GM21619 (cell line): ENCODE results near the gene RABEP2.
"Not testable (repeated sequence)": the region's sequence is repeated elsewhere in the genome, so short reads cannot be mapped to it uniquely, and the experiment has no call there.

Experiments used
- ATAC-seq: cut with Tn5 transposase; IDR thresholded peaks from one replicate; pipeline ENCODE4 v1.9.1; 2021; ENCODE audit not compliant: unreplicated experiment

Gene RABEP2

DNA sequence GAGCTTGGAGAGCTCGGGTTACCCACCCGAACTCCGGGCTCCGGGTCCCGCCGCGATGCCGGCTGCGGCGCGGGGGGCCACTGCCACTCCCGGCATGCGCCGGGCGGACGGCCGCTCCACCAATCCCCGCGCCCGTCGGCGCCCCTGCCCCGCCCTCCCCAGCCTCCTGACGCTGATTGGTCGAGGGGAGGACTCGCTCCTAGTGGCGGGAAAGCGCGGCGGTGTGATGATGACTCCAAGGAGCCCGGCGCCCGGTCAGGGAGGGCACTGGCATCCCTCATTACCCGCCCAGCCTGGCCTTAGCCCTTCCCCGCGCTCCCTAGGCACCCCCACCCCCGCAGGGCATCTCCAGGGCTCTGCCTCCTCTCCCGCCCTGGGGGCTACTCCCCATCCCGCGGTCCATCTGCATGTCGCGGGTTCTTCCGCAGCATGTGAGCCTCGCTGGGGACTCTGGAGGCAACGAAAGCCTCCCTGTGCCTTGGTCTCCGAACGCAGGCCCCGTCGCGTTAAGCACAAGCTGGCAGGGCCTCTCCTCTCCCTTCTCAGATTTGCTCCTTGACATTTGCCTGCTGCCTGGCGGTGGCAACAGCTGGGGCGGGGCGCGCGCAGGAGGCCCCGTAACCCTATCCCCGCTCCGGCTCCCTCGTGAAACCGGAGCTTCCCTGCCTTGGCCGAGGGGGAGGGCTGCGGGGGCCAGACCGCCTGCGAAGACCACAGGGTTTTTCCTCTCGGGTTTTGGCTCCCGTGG is 45.0 kb downstream of the RABEP2 start:
- ATAC-seq, result peak; percentile 89

DNA sequence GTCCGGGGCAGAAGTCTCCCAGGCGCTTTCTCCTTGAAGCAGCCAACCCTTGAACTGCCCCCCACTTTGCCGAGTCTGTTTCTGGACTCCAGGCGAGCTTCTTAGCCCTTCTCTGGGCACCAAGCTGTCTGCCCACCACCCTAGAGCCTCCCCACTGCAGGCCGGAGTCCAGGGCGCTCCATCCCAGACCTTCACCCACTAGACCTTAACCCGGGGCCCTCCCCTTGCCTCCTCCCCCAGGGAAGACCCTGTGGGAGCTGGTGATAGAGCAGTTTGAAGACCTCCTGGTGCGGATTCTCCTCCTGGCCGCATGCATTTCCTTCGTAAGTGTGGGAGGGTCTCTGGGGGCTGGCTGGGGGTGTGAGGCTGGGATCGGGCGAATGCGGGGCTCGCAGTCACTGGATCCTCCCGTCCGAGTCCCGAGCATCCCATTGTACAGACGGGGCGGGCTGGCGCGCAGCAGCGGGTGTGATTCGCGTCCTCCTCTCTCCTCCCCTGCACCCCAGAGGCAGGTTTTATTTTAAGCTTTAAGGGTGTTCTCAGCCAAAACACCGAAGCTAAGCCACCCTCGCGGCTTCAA is 45.7 kb downstream of the RABEP2 start:
- ATAC-seq, result no peak

DNA sequence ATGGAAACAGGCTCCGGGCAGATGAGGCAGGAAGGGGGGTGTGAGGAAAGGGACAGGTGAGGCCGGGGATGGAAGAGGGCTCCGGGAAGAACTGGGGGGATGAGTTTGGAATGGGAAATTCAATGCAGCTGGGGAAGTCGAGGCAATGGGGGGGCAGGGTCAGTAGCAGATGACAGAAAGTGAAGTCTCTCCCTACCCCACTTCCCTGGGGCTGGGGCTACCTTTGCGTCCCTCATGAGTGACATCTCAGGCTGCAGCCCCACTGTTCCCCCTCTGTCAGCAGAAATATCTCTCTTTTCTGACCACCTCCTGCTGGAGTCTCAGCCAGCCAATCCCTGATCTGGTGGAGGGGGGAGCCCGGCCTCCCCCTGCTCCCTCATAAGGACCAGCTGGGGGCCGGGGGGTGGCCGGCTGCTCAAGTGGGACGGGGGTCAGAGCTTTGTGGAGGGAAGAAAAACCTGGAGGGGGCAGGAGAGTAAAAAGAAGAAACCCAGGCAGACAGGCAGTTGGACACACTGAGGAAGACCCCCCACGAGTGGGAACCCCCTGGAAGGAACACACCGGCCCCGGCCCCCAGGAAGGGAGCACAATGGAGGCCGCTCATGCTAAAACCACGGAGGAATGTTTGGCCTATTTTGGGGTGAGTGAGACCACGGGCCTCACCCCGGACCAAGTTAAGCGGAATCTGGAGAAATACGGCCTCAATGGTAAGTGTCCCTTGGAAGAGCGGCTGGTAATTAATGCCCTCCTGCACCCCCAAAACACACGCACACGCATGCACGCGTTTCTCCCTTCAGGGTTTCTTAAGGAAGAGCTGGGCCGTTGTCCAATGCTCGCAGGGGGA is 46.7 kb downstream of the RABEP2 start, which contains the start of gene ATP2A1:
Gene ATP2A1 (plus strand): TSS at position 406 of the 844 bp plus-strand sequence. CDS start 184 bp downstream, at position 590.
- no peak for ATAC-seq

DNA sequence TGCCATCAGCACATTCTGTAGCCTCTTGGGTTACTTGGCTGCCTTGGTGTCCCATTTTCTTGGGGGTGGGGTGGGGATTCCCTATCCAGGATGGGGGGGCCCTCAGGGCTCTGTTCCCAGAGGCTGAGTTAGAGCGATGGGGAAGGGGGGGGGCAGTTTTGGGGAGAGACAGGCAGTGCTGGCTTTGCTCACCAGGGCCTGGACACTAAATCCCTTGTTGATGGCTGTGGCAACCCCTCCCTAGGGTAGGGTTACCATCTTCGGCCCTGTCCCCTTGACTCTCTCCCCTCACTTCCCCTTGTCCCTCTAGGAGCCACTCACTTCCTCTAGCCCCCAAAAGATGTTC is 47.4 kb downstream of the RABEP2 start:
- ATAC-seq, result no peak

DNA sequence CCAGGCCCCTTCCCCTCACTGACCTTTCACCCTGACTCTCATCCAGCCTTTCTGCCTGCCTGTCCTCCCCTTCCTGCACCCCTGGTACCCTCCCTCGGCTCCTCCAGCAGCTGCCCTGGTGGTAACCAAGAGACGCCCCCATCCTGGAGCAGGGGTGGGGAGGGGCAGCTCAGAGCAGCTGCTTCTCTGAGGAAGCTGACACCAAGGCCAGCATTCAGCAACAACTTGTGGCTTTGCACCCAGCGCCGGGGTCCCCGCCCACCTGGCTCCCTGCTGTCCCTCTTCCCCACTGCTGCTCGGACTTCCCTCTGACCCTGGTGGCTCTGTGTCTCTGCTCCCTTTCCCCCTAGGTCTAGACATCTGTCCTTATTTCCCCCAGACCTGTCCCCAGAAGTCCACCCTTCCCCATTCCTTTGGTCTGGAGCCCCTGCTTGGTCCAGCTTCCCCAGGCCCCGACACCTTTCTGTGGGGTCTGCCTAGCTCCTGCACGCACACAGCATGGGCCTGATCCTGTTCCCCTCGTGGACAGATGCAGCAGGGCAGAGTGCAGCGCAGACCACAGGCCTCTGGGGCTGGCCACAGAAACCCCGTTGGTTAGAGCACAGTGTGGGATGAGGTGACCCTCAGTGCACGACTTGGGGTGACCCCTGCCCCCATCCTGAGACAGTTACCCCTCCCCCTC is 47.9 kb downstream of the RABEP2 start:
- no peak for ATAC-seq

DNA sequence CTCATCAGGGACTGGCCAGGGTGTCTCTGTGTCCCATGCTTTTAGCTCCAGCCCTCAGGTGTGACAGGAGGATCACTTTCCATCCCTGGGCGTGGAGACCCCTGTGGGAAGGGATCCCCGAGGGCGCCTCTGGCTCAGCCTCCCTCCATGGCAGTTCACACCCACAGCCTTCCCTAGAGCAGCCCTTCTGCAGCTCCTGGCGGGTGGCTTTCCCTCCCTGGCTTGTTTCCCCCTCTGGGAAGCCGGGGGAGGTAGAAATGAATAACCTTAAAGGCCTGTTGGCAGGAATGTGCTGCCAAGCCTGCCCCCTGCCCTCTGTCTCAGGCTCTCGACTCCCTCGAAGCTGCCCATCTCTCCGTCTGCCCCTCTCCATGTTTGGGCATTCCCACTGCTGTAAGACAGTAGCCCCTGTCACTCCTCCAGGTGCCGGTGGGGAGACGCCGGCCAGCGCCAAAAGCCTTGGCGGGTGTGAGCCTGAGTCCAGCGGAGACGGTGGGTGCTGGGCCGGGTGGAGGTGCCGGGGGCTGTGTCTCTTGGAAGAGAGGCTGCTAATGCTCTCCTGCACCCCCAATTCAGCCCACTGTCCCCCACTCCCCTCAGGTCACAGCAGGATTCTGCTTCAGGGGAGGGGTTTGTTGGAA is 48.9 kb downstream of the RABEP2 start:
- ATAC-seq, result no peak

DNA sequence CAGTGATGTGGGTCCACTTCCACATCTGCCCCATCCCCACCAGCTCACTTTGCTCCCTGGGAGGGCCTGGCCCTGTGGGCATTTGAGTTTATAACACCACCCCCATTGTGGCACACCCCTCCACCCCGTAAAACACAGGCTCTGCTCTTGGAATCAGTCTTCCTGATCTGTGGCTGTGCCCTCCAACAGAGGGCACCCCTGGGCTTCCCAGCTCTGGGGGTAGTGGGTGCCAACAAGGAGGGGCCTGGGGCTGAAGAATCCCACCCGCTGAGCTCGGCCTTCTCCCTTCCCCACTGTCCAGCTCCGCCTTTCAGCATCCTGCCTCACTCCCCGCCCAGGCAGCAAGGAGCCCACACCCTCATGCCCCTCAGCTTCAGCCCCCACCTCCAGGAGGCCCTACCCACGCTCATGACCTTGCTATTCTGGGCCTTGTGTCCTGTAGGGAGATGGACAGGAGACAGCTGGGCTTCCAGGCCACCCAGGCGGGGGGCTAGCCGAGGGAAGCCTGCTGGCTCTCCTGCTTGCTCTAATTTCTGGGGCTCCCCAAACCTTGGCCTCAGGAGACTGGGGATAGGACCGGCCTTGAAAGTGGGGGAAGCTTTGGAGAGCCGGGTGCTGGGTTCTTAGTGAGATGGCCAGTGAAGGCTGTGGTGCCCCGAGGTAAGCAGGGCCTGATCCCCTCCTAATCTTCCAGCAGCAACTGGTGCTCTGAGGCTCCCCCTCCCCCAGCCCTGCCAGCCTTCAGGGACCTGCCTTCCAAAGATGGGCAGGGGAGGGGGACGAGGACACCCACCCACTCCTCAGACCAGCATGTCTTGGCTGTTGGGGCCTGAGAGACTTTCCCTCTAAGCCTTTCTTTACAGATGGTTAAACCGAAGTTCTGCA is 49.7 kb downstream of the RABEP2 start:
- ATAC-seq, result no peak

DNA sequence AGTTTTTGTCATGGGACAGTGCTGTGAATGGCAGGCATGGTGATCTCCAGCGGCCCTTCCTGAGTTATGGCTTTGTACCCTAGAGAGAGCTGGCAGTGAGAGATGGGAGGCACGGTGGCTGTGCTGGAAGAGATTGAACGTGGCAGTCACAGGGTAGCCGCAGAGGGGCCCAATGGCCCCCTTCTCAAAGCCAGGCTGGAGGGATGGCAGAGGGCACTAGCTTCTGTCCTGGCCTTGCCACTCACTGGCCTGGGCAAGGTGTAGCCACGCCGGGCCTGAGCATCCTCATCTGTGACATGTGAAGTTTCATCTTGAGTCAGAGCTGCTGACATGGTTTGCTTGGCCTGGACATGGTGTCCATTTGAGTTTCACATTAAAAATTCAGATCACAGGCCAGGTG is 50.6 kb downstream of the RABEP2 start:
- no peak for ATAC-seq

DNA sequence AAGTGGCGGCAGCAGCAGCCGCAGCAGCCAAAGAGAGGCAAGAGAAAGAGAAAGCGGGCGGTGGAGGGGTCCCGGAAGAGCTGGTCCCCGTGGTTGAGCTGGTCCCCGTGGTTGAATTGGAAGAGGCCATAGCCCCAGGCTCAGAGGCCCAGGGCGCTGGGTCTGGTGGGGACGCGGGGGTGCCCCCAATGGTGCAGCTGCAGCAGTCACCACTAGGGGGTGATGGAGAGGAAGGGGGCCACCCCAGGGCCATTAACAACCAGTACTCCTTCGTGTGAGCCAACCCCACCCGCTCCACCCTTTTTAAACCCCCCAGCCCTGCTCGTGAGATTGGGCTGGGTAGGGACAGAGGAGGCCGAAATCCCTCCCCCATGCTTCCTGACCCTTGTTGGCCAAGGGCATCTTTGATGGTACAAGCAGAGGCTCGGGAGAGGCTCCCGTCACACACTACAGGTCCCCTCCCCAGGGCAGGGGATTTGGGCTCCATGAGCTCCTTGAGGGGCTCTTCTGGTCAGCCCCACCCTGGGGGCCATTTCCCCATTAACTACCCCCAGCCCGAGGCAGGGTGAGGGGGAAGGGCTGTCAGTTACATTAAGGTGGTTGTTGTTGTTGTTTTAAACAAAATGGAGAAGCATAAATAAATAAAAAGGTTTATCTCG is 51.4 kb downstream of the RABEP2 start:
- ATAC-seq, result no peak

DNA sequence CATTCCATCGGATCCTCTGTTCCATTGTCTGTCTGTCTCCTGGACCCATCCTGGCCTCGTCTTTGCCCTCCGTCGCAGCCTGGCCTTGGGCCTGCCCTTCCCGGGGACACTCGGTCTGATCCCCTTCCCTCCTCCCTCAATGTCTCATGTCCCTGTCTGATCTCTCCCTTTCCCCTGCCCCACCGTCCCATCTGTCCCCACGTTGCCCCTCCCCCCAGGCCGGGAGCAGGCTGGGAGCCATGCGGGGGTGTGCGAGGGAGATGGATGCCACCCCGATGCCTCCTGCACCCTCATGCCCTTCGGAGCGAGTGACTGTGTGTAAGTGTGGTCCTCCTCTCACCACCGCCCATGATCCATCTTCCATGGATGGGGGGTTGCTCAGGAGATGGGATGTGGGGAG is 52.1 kb downstream of the RABEP2 start:
- no peak for ATAC-seq

DNA sequence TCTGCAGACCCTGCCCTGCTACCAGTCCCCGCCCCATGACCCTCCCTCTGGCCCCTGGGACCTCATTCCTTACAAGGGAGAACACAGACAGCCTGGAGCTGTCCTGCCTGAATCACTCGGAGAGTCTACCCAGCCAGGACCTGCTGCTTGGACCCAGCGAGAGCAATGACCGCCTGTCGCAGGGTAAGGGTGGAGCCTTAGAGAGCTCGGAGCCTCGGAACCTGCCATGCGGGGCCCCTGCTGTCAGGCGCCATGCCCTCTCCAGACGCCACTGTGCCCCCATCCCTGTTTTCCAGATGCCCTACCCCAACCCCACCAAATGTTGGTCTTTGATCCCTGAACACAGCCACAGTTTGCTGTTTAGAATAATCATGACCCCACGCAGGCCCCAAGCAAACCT is 55.8 kb downstream of the RABEP2 start:
- ATAC-seq, result no peak

DNA sequence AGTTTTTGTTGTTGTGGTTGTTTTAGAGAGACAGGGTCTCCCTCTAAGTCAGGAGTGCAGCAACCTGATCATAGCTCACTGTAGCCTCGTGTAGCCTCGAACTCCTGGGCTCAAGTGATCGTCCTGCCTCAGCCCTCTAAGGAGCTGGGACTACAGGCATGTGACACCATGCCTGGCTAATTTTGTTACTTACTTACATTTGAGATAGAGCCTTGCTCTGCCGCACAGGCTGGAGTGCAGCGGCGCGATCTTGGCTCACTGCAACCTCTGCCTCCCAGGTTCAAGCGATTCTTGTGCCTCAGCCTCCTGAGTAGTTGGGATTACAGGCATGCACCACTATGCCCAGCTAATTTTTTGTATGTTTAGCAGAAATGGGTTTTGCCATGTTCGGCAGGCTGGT is 57.4 kb downstream of the RABEP2 start:
- not testable (repeated sequence) for ATAC-seq

DNA sequence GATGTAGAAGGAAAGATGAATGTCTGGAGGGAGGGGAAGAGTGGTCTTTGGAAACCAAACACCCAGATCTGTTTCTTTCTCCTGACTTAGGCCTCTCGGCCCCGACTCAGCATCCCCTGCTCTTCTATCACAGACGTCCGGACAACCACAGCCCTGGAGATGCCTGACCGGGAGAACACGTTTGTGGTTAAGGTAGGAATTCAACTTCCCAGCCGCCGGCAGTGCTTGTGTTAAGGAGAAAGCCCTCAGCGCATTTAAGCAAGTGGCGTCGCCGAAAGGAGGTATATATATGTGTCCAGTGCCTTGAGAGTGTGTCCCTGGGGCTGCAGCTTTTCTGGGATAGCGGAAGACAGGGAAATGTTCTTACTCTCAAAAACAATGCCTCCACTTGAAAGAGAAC is 57.8 kb downstream of the RABEP2 start:
- ATAC-seq, result no peak

DNA sequence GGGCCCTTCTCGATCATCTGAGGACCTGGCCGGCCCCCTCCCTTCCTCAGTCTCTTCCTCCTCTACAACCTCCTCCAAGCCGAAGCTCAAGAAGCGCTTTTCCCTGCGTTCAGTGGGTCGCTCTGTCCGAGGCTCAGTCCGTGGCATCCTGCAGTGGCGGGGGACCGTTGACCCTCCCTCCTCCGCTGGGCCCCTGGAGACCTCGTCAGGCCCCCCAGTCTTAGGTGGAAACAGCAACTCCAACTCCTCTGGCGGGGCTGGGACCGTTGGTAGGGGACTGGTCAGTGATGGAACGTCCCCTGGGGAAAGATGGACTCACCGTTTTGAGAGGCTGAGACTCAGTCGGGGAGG is 58.6 kb downstream of the RABEP2 start:
- ATAC-seq, result no peak

DNA sequence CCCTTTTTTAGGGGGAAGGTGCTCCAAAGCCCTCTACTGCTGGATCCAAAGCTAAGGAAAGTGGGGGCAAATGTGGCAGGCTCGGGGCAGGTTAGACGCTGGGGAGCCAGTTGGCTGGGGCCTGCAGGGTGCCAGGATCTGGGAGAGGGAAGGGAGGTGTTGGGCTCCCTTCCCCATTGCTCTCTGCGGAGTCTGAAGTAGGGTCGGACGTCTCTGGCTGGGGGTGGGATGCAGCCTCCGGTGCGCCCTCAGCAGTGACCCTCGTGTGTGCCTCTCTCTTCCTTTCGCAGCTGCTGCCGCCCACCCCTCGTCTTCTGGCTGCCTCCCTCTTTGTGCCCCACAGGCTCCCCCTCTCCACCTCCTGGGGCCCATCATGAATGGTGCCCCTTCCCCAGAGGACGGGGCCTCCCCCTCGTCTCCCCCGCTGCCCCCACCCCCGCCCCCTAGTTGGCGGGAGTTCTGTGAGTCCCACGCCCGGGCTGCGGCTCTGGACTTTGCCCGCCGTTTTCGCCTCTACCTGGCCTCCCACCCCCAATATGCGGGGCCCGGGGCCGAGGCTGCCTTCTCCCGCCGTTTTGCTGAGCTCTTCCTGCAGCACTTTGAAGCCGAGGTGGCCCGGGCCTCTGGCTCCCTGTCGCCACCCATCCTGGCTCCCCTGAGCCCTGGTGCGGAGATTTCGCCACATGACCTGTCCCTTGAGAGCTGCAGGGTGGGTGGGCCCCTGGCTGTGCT is 59.1 kb downstream of the RABEP2 start:
- no peak for ATAC-seq

DNA sequence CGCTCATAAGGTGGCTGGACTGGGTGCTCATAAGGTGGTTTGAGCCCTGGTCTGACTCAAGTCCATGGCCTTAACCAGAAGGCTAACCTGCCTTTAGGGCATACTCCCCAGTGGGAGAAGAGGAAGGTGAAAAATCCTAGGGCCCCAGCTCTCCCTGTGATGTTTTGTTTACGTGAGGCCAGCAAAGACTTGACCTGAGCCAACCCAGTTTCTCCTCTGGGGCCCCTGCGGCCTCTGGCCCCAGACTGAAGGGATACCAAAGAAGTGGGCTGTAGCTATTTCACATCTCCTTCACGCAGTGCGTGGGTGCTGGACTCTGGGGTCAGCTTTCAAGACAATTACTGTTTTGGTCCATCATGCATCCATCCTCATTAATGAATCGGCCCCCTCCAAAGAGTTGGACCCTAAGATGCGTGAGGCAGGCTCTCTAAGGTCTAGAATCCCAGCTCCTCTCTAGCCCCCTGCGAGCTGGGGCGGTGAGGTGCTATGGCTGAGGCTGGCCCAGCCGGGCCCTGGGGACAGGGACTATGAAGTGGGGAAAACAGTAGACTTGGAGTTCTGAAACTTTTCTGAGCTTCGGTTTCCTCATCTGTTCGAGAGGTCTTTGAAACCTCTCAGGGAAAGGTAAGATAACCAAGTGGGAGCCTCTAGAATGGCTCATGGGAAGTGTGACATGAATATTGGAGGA is 59.9 kb downstream of the RABEP2 start:
- no peak for ATAC-seq

DNA sequence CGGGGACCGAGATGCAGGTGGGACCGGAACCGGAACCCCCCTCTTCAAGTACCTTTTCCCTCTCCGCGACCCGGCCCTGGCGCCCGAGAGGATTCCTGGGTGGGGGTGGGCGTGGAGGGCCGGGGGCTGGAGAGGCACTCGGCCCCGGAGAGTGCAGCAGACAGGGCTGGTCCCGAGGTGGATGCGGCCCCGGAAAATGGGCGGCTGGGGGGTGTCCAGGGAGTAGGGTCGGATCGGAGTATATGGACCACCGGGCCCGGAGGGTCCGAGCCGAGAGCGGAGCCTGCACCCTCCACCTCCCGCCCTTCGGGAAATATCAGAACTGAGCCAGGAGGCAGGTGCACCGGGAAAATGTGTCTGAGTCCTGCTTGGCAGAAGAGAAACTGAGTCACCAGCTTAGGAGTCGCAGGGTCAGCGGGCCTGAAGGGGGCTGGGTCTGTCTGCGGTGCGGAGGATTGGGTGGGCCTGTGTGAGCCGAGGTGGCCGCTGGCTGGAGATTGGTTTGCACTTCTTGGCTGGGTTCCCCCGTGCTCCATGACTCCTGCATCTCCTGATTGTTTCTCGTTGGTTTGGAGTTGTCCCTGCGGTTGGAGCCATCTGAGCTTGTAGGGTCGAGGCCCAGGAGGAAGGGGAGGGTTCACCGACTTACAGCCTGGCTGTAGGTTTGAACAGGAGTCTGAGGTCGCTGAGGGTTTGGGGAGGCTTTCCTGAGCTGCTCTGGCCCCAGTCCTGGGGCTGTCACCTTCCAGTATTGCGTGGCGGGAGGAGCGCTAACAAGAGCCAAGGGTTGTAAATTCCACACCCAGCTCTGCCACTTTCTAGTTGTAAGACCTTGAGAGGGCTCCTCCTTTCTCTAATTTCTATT is 60.9 kb downstream of the RABEP2 start:
- ATAC-seq, result no peak
